HG03378 (cell line): Measurements from ENCODE around the gene IGFL3.
"Not testable (repeated sequence)": the region's sequence is repeated elsewhere in the genome, so short reads cannot be mapped to it uniquely, and the experiment has no call there.

Experiments used
- ATAC-seq: cut with Tn5 transposase; IDR thresholded peaks from one replicate; pipeline ENCODE4 v1.9.1; 2021; ENCODE audit warnings: mild to moderate bottlenecking, moderate library complexity; ENCODE audit not compliant: unreplicated experiment

IGFL3 gene

DNA sequence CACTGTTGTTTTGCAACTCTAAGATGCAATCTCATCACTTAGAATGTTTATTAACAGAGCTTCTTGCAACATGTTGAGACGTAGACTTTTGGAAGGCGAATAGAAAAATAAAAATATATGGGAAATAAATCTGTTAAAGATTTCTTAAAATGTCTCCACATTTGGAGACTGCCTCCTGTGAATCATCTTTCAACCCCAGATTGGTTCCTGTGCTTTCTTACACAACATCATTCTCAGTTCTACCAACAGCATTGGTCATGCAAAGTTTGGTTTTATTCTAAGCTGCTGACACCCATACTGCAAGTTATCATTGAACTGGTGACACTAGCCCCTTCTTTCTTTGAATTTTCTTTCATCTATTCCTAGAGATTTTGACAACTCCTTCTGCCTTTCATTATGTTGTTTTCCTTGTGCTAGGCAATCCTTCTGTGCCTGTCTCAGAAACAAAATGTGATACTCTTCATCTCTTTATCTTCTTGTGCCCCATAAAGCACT is 1.6 kb upstream of the IGFL3 start:
- no peak for ATAC-seq

DNA sequence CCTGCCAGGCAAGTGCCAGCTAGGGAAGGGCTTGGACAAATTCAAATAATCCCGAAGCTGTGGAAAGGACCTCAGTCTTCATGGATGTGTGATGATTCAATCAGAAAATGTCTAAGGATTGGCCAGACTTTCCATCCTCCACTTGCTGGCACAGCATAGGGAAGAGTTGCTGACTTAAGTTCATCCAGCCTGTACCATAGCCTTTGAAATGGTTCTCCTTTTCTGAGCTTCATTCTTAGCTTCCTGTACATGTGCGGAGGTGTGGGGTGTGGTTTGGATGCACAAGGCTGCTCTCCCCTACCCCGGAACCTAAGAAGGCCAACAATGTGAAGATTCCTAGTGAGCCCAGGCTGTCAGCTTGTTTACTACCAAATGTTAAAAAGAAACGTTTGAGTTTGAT is 959 bp upstream of the IGFL3 start:
- ATAC-seq, result no peak

DNA sequence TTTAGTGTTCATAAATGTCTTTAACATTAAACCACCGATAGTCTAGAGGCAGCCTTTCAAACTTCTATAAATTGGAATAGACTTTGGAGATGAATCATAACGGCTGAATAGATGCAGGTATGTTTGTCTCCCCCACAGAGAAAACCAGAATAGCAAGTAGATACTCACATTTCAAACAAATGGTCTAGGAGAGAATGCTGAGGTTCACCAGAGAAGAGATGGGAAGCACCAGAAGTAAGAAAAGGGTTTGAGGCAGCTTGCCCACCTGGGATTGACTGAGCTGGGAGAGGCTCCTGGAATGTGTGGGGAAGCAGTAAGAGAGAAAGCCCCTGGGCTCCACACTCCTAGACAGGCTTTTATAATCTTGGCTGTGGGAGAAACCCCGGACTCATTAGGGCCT is 6.4 kb downstream of the IGFL3 start:
- no peak for ATAC-seq

DNA sequence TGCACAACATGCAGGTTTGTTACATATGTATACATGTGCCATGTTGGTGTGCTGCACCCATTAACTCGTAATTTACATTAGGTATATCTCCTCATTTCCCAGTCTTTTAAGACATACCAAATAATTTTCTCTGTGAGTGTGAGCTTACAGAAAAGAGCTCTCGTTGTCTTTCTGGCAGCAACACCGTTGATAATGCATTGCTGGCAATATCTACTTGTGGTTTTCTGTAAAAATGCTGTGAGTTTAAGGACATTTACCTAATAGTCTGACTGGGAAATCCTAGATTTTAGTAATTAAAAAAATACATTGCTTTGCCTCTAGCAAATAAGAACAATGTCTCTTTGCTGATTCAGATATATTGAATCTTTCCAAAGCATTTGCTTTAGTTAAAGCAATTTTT is 8.4 kb downstream of the IGFL3 start:
- ATAC-seq, result no peak

DNA sequence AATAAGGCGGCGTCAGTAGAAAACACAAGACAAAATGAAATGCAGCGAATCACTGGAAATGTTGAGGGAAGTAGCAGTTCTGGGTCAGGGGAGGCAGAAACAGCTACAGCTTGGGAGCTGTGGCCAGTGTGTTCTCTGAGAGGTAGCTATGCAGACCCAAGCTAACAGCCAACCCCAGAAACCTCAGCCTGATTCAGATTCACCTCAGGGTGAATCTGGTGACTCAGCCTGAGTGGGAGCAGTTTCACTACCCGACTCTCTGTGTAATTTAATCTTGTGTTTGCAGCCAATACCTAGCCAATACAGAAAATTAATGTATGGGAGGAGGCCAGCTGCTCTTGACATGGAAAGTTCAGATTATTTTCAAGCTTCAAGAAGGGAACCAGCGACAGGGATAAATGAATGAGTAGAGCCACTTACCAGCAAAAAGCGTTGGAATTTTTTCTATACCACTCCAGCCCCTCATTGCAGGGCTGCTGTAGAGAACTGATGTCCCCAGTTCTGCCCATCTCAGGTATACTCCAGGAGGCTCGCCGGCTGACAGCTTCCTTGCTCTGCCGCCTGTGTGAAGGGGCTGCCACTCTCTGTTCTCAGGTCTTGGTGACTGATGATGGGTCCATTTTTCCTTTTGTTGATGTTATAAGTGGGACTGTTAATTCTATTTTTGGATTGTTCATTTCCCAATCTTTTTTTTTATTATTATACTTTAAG is 8.9 kb downstream of the IGFL3 start:
- no peak for ATAC-seq

DNA sequence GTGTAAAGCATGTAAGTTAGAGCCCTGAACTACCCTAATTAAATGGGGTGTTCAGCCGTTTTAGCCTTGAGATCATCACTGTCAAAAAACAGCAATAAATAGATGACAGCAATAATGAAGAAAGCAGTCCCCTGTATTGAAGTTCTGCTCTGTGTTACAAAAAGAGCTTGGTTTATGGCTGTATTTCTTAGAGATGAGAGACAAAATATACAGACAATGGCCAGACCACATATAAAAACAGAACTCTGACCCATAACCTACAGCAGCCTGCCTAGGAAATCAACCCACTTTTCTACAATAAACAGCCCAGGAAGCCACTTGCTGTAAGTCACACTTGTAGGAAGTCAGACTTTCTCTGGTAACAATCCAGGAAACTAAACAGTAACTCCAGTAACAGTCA is 10.8 kb downstream of the IGFL3 start:
- ATAC-seq, result no peak

DNA sequence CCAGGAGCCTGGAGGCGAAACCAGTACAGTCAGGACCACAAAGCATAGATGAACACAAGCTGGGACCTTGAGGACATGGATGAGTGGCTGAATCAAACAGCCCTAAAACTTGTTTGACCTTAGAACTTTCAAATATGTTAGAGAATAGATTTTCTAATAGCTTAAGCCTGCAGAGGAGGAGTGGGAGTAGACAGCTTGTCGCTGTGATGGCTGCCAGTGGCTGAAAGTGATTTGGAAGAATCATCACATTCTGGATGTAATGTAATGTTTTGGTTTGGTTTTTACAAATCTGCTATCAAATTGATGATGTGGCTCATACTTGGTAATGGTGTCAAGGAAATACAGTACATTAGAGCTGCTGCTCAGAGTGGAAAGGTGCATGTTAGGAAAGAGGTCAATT is 12.0 kb downstream of the IGFL3 start:
- ATAC-seq, result no peak

DNA sequence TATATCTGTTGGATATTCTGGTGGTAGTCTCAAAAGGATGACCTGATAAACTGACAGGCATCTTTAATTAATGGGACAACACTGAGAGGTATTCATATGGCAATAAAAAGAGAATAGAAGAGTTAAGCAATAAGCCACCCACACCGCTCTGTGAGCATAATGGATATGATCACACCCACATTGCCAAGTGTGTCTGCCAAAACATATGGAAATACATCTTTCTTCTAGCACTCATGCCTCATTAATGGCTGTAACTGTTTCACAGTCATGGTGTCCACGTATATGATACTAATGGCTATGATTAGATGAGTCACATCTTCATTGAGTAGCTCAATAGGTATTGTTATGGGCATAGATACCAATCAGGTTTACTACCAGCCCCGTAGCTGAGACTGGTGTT is 13.1 kb downstream of the IGFL3 start:
- ATAC-seq, result no peak

DNA sequence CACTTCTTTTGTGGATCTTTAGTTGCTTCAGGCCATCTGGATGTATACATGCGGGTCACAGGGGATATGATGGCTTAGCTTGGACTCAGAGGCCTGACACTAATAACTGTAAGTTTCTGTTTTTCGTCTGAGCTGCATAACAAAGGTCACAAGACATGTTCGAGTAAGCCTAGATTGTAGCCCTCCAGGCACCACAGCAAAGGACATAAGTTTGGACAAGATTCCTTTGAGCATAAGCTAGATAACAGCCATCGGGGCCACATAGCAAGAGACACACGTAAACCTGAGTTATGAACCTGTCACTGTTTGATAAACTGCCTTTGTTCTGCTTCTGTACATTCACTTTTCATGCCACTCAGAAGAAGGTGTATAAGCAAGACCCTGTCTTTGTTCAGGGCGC is 14.6 kb downstream of the IGFL3 start:
- no peak for ATAC-seq

DNA sequence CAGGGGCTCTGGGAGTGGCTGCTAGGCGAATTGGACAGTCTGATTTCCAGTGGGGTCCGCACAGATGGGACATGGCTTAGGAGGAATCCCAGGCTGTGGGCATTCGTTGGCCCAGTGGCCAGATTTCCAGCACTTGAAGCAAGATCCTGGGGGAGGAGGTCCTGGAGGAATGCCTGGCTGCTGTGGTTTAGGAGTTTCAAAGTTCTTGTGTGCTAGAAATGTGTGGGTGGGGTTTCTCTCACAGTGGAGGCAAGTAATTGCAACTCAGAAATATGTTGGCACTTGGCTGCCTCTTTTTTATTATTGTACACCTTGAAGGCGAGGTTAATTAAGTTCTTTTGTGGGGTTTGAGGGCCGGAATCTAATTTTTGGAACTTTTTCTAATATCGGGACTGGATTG is 17.1 kb downstream of the IGFL3 start:
- ATAC-seq, result no peak

DNA sequence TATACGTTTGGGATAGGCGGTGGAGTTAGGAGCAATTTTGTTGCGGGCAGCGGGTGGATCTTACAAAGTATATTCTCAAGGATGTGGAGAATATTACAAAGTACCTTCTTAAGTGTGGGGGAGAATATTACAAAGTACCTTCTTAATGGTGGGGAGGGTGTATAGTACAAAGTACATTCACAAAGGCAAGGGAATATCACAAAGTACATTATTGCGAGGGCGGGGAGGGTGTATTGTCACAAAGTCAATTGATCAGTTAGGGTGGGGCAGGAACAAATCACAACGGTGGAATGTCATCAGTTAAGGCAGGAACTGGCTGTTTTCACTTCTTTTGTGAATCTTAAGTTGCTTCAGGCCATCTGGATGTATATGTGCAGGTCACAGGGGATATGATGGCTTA is 22.2 kb downstream of the IGFL3 start:
- not testable (repeated sequence) for ATAC-seq

DNA sequence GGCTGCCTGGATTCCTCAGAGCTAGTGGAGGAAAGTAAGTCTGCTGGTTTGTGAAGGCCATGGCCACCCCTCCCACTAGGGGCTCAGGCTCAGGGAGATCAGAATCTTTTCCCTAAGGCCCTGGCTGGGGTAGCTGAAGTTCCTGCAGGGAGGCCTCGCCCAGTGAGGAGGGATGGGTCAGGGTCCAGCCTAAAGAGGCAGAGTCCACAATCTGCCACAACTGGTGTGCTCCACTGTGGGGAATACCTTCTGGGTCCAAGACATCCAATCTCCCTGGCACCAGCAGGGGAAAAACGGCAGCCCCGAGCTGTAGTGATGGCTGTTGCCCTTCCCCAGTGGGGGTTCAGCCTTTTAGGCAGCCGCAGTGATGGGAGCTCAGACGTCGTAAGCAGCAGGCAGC is 23.2 kb downstream of the IGFL3 start:
- ATAC-seq, result no peak

DNA sequence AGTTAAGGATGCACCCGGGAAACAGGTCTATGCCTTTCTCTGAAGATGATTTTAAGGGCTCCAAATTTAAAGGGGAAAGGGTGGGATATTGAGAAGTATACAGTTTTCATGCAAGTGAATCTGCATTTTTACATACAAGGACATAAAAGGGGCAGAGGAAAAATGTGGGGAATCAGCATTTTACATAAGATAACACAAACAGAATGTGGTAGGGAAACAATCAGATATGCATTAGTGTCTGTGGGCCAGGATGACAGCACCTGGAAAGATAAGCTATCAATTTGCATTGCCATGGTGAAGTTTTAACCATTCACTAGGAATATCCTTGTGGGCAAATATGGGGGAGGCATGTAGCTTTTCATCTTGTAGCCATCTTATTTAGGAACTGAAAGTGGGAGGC is 24.1 kb downstream of the IGFL3 start:
- ATAC-seq, result no peak

DNA sequence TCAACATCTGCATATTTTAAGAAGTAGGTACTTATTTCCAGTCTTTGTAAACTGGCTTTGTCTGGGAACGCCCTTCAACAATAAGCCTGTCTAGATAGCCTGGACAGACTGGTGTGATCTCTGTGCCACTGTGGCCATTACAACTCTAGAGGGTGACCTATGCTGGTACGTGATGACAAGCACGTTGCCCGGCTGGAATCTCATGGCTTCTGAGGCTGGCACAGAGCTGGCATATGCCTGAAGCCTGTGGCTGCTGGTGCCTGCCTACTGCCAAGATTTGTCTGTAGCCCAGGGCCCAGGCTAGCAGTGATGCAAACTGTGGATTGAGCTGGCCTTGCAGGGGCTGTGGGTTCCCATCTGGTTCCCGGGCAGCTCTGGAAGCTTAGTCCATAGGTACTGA is 34.0 kb downstream of the IGFL3 start:
- ATAC-seq, result no peak

DNA sequence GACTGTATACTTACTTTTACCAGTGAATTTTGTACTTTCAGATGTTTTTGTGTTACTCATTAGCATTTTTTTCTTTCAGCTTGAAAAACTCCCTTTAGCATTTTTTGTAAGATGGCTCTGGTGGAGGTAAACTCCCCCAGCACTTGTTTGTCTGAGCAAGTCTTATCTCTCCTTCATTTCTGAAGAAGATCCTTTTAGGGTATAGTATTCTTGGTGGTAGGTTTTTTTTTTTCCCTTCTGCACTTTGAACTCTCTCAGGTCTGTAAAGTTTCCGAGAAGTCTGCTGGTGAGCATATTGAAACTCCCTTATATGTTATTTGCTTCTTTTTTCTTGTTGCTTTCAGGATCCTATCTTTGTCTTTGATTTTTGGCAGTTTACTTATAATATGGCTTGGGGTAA is 35.1 kb downstream of the IGFL3 start:
- no peak for ATAC-seq

DNA sequence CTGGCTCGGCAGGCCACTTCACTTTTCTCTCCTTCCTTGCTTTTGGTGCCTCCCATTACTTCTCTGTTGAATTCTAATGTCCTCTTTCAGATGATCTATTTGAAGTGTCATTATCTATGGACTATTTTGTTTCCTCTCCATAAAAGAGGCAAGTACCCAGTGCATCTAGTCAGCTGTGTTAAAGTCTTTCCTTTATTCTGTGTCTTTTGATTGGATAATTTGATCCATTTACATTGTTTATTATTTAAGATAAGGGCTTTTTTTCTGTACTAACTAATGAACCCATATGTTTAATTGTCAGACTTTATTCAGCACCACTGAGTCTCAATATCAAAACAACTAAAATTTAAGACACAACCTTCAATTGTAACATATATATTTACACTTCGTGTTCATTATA is 36.4 kb downstream of the IGFL3 start:
- ATAC-seq, result no peak

DNA sequence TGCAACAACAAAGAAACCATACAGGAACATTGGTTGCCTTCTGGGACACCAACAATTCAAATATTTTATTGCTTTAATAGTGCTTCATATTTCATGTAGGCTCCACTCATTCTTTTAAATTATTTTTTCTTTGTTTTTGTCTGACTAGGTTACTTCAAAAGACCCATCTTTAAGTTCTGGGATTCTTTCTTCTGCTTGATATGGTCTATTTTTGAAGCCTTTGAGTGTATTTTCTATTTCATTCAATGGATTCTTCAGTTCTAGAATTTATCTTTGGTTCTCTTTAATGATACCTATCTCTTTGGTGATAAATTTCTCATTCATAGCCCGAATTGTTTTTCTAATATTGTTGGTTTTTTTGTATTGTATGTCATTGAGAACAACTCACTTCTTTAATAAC is 38.6 kb downstream of the IGFL3 start:
- no peak for ATAC-seq

DNA sequence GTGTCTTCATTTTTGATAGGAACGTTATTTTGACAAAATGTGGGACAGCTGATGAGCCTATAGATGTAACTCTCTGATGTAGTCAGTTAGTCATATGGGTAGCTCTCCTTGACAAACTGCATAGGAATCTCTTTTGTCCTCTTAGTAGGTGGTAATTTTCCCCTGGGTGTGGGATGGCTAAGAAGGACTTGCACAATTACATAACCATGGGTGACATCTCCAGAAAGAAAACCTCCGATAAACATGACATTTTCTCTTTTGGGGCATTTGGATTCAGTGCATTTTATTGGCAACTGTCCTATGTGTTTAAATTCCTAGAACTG is 41.8 kb downstream of the IGFL3 start:
- no peak for ATAC-seq

DNA sequence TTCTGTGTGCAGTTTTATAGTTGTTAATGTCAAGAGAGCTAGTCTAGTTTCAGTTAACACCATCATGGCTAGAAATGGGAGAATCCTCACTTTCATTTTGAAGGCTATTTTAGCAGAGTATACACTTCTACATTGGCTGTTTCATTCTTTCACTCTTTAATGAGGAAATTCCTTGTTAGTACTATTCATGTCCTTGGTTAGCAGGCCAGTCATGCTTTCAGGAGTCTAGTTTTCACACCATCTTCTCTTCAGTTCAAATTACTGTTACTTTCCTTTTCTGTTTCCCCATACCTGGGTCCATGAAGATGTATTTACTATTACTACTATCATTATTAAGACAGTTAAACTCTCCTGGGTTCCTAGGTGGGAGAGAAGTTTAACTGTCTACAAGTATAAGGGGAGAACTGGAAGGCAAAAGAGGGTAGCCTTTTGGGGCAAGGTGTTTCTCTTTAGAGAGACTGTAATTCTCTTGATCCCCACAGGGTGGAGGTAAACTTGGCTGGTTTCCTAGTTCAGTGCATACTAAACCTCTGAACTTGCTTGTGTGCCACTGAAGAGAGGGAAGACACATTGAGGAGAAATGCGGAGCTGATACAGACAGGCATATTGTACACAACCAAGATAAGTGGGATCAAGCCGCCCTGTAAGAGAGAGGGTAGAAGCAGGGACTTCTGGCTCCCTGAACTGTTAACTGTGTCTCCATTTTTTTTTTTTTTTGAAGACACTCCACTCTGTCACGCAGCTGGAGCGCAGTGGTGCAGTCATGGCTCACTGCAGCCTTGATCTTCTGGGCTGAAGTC is 42.4 kb downstream of the IGFL3 start:
- ATAC-seq, result no peak

DNA sequence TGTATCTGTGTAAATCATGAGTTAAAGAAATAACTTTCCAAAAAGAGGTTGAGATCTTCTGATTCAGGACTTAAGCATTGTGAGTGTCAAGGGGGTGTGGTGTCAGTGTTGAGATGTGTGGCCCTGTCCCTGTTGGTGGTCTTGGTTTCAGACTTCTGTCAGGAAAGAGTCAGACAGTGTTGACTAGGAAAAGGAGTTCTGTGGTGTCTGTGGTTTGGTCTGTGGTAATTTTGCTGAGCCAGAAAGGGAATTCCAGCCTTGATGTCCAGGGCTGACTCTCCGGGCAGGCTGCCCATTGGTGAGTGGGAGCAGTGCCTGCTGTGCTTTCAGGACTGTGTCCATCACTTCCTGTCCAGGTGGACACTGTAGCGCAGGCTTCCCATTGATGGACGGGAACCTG is 43.9 kb downstream of the IGFL3 start:
- ATAC-seq, result no peak

DNA sequence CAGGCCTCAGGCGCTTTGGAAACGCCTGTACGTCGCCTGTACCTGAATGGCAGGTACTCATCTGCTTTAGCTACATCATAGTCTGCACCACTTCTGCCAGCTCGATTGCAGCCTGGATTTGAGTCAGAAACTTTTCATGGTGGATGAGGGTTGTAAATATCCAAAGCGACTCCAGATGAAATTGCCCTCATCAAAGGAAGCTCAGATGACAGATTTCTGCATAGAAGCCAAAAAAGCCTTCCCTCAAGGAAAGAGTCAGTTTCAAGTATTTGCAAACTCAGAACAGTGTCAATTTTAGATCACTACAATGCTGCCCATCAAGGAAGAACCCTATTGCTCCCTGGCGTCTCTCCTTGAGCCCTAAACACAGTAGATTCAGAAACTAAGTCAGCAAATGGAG is 44.9 kb downstream of the IGFL3 start:
- ATAC-seq, result no peak

DNA sequence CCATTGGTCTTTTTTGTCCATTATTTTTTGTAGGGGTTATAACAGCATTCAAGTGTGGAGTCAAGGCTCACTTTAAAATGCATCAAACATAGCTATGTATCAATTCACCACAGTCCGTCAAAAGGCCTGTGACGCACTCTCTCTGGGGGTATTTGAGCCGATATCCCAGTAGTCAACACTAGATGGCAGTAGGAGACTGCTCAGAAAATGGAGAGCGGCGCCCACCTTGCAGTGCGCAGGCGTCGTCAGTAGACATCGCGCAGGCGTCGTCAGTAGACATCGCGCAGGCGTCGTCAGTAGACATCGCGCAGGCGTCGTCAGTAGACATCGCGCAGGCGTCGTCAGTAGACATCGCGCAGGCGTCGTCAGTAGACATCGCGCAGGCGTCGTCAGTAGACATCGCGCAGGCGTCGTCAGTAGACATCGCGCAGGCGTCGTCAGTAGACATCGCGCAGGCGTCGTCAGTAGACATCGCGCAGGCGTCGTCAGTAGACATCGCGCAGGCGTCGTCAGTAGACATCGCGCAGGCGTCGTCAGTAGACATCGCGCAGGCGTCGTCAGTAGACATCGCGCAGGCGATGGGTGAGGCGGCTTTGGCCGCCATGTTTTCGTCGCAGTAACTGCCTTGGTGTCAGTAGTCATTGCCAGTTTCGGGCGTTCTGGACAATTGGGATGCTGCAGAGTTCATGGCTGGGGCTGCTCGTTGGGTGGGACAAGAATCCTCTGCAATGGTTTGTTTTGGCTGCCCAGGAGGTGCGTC is 45.7 kb downstream of the IGFL3 start:
- ATAC-seq, result not testable (repeated sequence)
